ENCODE data around the gene MME.

Gene MME

DNA sequence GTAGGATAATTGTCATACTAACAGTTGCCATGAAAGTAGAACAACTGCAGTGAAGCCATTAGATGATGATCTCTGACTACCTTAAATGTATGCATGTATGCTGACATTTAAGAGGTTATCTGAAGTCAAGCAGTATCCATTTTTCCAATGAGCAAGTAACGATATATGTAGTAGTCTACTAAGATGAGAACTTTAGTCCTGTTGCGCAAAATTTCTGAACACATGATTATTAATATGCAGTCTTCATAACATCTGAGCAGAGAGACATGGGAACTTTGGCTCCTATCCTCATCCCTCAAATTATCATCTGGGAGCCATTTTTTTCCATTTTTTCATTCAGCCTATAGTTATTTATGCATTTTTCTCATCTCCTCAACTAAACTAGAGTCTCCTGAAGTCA, 79.2 kb downstream of the MME start:
- DNase-seq (ENCODE audit: extremely low read depth, low read depth), result no peak
- TF ChIP-seq, protein P1, sequence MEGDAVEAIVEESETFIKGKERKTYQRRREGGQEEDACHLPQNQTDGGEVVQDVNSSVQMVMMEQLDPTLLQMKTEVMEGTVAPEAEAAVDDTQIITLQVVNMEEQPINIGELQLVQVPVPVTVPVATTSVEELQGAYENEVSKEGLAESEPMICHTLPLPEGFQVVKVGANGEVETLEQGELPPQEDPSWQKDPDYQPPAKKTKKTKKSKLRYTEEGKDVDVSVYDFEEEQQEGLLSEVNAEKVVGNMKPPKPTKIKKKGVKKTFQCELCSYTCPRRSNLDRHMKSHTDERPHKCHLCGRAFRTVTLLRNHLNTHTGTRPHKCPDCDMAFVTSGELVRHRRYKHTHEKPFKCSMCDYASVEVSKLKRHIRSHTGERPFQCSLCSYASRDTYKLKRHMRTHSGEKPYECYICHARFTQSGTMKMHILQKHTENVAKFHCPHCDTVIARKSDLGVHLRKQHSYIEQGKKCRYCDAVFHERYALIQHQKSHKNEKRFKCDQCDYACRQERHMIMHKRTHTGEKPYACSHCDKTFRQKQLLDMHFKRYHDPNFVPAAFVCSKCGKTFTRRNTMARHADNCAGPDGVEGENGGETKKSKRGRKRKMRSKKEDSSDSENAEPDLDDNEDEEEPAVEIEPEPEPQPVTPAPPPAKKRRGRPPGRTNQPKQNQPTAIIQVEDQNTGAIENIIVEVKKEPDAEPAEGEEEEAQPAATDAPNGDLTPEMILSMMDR (IDR thresholded peaks at IDR 0.05; ENCODE audit: low read depth, low read length), result no peak

DNA sequence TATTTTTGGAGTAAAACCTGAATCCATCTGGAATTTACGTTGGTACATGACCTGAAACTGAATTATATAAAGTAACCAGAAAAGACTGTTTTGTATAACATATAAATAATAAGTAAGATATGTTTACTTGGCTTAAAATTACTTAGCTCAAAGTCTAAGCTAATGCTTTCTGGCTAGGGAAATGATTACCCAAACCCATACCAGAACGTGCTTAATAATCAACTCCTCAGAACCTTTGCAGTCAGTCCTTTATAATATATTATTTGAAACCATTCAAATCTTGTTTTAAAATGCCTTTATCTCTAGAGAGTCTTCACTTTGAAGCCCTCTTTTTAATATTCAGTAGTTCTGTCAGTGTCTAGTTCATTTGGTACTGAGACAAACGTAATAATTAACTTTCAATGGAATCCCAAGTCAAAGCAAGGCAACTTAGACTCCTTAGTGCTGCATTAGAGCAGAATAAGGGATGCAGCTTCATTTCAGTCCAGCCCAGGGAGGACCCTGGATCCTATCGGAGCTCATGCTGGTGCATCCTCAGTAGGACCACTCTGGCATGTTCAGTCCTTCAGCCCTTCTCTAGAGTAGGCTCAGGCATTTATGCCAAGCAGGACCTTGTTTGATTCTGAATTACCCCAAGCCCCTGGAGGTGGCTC, 81.6 kb downstream of the MME start:
- TF ChIP-seq, protein P1 (IDR thresholded peaks at IDR 0.05; ENCODE audit: low read depth, low read length), result no peak
- DNase-seq (ENCODE audit: extremely low read depth, low read depth), result no peak

DNA sequence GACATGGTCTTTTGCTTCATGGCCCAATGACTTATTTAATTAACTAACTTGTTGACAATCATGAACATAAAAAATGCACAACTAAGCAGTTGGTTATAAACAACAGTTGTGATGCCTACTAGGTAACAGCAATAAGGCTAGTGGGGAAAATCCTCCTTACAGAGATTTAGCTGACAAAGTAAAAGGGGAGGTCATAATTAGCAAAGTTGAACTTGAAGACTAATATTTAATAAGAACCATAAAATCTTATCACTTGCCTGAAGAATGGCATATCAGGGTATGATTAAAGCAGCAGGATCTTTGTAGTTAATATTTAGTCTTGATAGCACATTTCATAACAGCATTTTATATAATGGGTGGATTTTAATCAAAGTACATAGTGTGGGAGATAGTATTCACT, 84.2 kb downstream of the MME start:
- no peak for DNase-seq (ENCODE audit: extremely low read depth, low read depth)
- TF ChIP-seq, protein P1 (IDR thresholded peaks at IDR 0.05; ENCODE audit: low read depth, low read length), result no peak

DNA sequence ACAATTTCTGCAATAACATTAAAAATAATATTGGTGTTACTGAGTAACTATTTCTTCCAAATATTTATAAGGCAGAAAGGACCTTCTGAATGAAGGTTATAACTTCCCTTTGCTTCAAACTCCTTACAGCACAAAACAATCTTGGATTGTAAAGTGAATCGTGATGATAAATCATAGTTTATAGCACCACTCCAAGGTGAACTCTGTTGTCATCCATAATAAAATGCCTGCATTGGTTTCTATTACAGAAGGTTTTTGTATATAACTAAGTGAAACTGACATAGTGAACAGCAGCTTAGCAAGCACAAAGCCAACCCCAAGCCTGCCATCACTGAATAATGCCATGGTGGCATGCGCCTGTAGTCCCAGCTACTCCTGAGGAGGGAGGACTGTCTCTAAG, 86.3 kb downstream of the MME start:
- TF ChIP-seq, protein P1 (IDR thresholded peaks at IDR 0.05; ENCODE audit: low read depth, low read length), result no peak
- no peak for DNase-seq (ENCODE audit: extremely low read depth, low read depth)

DNA sequence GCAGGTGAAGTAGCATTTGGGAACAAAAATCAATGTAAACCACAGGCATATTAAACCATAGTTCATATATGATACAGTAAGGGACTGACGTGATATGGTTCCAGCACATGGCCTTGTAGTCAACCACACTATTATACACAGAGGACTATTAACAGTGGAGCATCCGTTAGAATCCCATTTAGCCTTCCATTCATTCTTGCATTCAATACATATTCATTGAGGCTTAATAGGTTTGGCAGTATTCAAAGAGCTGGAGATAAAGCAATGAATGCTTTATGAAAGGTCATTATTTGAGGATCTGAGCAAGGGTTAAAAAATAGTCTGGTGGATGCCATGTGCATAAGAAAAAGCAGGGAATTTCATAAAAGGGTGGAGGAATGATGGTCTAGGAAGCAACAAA, 89.1 kb downstream of the MME start:
- DNase-seq (ENCODE audit: extremely low read depth, low read depth), result no peak
- TF ChIP-seq, protein P1 (IDR thresholded peaks at IDR 0.05; ENCODE audit: low read depth, low read length), result no peak

DNA sequence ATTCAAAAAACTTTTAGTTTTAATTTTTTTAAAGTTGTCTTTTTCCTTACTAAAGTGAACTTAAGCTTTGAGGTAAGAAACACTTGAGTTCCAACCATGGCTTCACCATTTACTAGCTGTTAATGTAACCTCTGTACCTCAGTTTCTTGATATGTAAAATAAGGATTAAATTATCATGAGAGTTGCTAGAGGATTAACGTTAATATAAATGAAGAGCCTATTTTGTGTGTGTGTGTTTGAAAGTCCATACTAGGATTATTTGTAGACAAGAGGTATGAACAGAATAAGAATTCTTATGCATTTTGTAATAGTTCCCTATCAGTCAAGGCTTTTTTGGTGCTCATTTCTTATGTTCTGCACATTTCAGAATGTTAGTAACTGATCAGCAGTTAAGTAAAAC, 93.7 kb downstream of the MME start:
- TF ChIP-seq, protein P1 (IDR thresholded peaks at IDR 0.05; ENCODE audit: low read depth, low read length), result no peak
- no peak for DNase-seq (ENCODE audit: extremely low read depth, low read depth)

DNA sequence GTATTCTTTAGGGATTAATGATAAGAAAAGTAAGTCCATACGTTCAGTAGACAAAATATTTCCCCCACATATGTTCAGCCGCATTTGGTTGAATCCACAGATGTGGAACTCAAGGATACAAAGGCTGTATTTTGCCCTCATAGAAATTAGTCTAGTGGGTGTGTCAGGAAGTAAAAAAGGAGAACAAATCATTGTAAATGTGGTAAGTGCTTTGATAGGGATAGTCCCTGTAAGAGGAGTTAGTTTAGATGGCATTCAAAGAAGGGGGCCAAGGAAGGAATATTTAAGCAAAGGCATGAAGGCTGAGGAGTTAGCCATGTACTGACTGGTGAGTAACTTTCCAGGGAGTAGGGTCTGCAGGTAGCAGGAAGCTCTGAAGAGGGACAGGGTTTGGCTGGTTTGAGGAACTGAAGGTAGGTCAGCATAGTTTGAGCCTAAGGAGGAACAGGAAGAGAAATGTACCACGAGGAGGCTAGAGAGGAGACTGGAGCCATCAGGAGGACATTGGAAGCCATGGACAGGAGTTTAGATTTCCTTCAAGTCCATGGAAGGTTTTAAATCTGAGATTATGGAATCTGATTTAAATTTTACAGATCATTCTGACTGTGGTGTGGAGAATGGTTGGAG, 98.8 kb downstream of the MME start:
- DNase-seq (ENCODE audit: extremely low read depth, low read depth), result no peak
- TF ChIP-seq, protein P1 (IDR thresholded peaks at IDR 0.05; ENCODE audit: low read depth, low read length), result no peak

All from AG09319 (cell line).